ENCODE measurements around the gene RNF213. TPM values are rescaled to one million over a fixed set of nuclear protein-coding genes. Genes with fewer than 3 reads are reported as not detected.

RNF213 gene
- total RNA-seq, 1 experiment from 2014 or later: 44.5 TPM

- BruUV-seq (replicated peaks): no TSS peak
- ChIA-PET RAD21 (ENCODE audit: low non-redundant PET in 1 of 2, low total read pairs in 2 of 2, uncharacterized antibody in 2 of 2, unreplicated experiment in 2 of 2) (no interaction called here), CTCF (no interaction called here), POLR2A (no interaction called here)
- Histone ChIP-seq H3K9ac (ENCODE audit: low read length) (no peak overlapping the region), H3K4me3 (replicated peaks in 1 of 2; ENCODE audit: low read depth in 1 of 2, low read length in 2 of 2) (no peak overlapping the region), H4K20me1 (ENCODE audit: insufficient read depth) (no peaks in the 10 kb centered on the region), H3K9me3 (ENCODE audit: control insufficient read depth in 1 of 2, insufficient read depth in 1 of 2, low read depth in 1 of 2, low read length in 2 of 2) (no peaks in the 10 kb centered on the region), H3K9me2 (ENCODE audit: insufficient read depth) (no peaks in the 10 kb centered on the region), H3K4me1 (ENCODE audit: control insufficient read depth in 1 of 2, insufficient read depth in 2 of 2, low read length in 2 of 2) (peaks cover 0 to 13% of the 10 kb centered on the region in 2 experiments; a peak in 1 of 4 replicates), H3K27ac (ENCODE audit: low read depth, low read length) (no peak overlapping the region), H3K4me2 (ENCODE audit: low read length) (no peak overlapping the region), H2AFZ (ENCODE audit: low read depth, low read length, poor library complexity, severe bottlenecking) (no peak overlapping the region), H3K27me3 (ENCODE audit: insufficient read depth, low read length) (no peaks in the 10 kb centered on the region; the same call in 1 of the 2 replicates), H3K79me2 (ENCODE audit: insufficient read depth, low read length) (no peaks in the 10 kb centered on the region), H3K36me3 (ENCODE audit: control insufficient read depth in 1 of 2, insufficient read depth in 2 of 2, low read length in 2 of 2) (no peaks in the 10 kb centered on the region)
- DNase-seq (ENCODE audit: low read depth, low spot score) (no peak), ATAC-seq (no peak)
- intact Hi-C loops (cut with micrococcal nuclease): no loop called here
- no peak for TF ChIP-seq TCF7L2 (IDR thresholded peaks at IDR 0.05; ENCODE audit: borderline replicate concordance, extremely low read depth, insufficient read depth, insufficient read length)
- no peak for TF ChIP-seq SRF (IDR thresholded peaks at IDR 0.05; ENCODE audit: low read depth)
- TF ChIP-seq ZBTB33 (IDR thresholded peaks at IDR 0.05; ENCODE audit: extremely low read depth, insufficient replicate concordance, low read length): no peak
- no peak for TF ChIP-seq SP1 (IDR thresholded peaks at IDR 0.05; ENCODE audit: low read depth)
- TF ChIP-seq POLR2A (IDR thresholded peaks at IDR 0.05; ENCODE audit: borderline replicate concordance, extremely low read depth, insufficient read depth, insufficient read length): no peak
- no peak for TF ChIP-seq ZFX (IDR thresholded peaks at IDR 0.05)
- TF ChIP-seq CTCF (IDR thresholded peaks at IDR 0.05 in 2 of 3, conservative IDR thresholded peaks at IDR 0.05 in 1 of 3; ENCODE audit: borderline replicate concordance in 1 of 3, insufficient read depth in 1 of 3, low read depth in 2 of 3, low read length in 2 of 3): no peak
- no peak for TF ChIP-seq ZNF274 (IDR thresholded peaks at IDR 0.05; ENCODE audit: low read depth, low read length)
- TF ChIP-seq YY1 (IDR thresholded peaks at IDR 0.05; ENCODE audit: extremely low read depth, insufficient replicate concordance, low read depth, low read length): no peak
- no peak for TF ChIP-seq SIN3A (IDR thresholded peaks at IDR 0.05; ENCODE audit: low read depth)
- no peak for TF ChIP-seq POLR2AphosphoS5 (IDR thresholded peaks at IDR 0.05; ENCODE audit: low read depth, low read length)
- no peak for TF ChIP-seq EZH2phosphoT487 (IDR thresholded peaks at IDR 0.05; ENCODE audit: borderline replicate concordance)
- TF ChIP-seq JUND (IDR thresholded peaks at IDR 0.05): no peak
- TF ChIP-seq ATF3 (IDR thresholded peaks at IDR 0.05): no peak
- TF ChIP-seq CBX3 (IDR thresholded peaks at IDR 0.05; ENCODE audit: low read depth): no peak
- TF ChIP-seq MAX (IDR thresholded peaks at IDR 0.05): no peak
- TF ChIP-seq EGR1 (IDR thresholded peaks at IDR 0.05; ENCODE audit: low read depth): no peak
- no peak for TF ChIP-seq RAD21 (IDR thresholded peaks at IDR 0.05; ENCODE audit: low read depth)
- no peak for TF ChIP-seq EZH2 (IDR thresholded peaks at IDR 0.05)
These were observed 187.1 kb downstream of the RNF213 start for GRCh38 chr17:80447790-80448189.
